Thoracic aorta (tissue), 2 donors: ENCODE results near the gene PSMA5. TPM values are rescaled to one million over a fixed set of nuclear protein-coding genes. Genes with fewer than 3 reads are reported as not detected.

ENCODE experiments used
- ATAC-seq: fragments of 150-250 bp; one replicate; pipeline ENCODE4 v1.8.0; 2017; ENCODE audit warnings: low read depth; ENCODE audit not compliant: insufficient number of reproducible peaks, low FRiP score
- DNase-seq: peaks from one replicate; pipeline ENCODE4 v3.0.0-alpha.2; 2020; ENCODE audit warnings: low spot score
- H3K27ac ChIP-seq, 2 donors: fragments of 200-600 bp; sonication (generic); 1 replicate in 1 of 2; 2 replicates in 1 of 2; pipeline ENCODE4 v1.5.1; 2016; ENCODE audit warnings: mild to moderate bottlenecking in 2 of 2, moderate library complexity in 2 of 2
- H3K27me3 ChIP-seq: fragments of 200-600 bp; sonication (generic); replicated peaks from 2 replicates; pipeline ENCODE4 v1.6.0; 2016; ENCODE audit warnings: mild to moderate bottlenecking; ENCODE audit not compliant: insufficient read depth
- H3K36me3 ChIP-seq: fragments of 200-600 bp; sonication (generic); one replicate; pipeline ENCODE4 v1.5.1; 2016
- H3K4me1 ChIP-seq, 2 donors: fragments of 200-600 bp; sonication (generic); 1 replicate in 1 of 2; 2 replicates in 1 of 2; pipeline versions ENCODE4 v1.5.1 to v1.6.0; 2016; ENCODE audit warnings: low read depth in 2 of 2, mild to moderate bottlenecking in 1 of 2; ENCODE audit not compliant: control insufficient read depth in 1 of 2
- H3K4me3 ChIP-seq: fragments of 200-600 bp; sonication (generic); 2 replicates; pipeline ENCODE4 v1.5.1; 2016; ENCODE audit warnings: mild to moderate bottlenecking
- H3K9me3 ChIP-seq: fragments of 200-600 bp; sonication (generic); 2 replicates; pipeline ENCODE4 v1.5.1; 2016
- total RNA-seq, 2 donors: library from RNA; depleted of rRNA; stranded (reverse); fragments of >200 nt; gene quantifications; one replicate each; pipeline versions ENCODE4 v1.1.0 to v1.2.3, GENCODE V29; 2016
- TF ChIP-seq, protein P1 (sequence below): fragments of 200-600 bp; sonication (generic); IDR thresholded peaks from one replicate; pipeline ENCODE4 v1.5.1; 2019; ENCODE audit warnings: antibody characterized with exemption

The PSMA5 gene
- total RNA-seq, 2 donors from 2014 or later: 17.3 to 20.1 TPM

DNA sequence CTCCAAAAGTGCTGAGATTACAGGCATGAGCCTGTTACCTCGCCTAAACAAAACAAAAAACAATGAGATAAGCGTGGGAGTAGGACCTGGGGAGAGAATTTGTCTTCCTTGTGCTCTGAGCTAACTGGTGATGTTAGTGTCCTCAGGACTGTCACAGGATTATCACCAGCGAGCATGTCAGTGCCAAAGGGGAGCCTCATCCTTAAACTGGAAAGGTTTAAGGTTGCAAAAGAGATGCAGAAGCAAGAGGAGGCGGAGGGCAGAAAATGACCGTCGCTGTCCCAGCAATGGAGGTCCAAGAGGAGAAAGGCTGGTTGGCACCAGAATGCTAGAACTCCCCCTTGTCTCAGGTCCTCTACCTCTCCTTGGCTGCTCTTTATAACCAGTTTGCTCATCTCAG, 44.0 kb upstream of the PSMA5 start:
- Histone ChIP-seq H3K4me1 (peaks cover 0 to 11% of the 10 kb centered on the region in 2 donors), H3K9me3 (no peaks in the 10 kb centered on the region), H3K4me3 (no peak overlapping the region), H3K27ac (no peak overlapping the region), H3K27me3 (no peaks in the 10 kb centered on the region), H3K36me3 (no peaks in the 10 kb centered on the region)
- TF ChIP-seq, protein P1, sequence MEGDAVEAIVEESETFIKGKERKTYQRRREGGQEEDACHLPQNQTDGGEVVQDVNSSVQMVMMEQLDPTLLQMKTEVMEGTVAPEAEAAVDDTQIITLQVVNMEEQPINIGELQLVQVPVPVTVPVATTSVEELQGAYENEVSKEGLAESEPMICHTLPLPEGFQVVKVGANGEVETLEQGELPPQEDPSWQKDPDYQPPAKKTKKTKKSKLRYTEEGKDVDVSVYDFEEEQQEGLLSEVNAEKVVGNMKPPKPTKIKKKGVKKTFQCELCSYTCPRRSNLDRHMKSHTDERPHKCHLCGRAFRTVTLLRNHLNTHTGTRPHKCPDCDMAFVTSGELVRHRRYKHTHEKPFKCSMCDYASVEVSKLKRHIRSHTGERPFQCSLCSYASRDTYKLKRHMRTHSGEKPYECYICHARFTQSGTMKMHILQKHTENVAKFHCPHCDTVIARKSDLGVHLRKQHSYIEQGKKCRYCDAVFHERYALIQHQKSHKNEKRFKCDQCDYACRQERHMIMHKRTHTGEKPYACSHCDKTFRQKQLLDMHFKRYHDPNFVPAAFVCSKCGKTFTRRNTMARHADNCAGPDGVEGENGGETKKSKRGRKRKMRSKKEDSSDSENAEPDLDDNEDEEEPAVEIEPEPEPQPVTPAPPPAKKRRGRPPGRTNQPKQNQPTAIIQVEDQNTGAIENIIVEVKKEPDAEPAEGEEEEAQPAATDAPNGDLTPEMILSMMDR: no peak
- DNase-seq (no peak), ATAC-seq (no peak)

DNA sequence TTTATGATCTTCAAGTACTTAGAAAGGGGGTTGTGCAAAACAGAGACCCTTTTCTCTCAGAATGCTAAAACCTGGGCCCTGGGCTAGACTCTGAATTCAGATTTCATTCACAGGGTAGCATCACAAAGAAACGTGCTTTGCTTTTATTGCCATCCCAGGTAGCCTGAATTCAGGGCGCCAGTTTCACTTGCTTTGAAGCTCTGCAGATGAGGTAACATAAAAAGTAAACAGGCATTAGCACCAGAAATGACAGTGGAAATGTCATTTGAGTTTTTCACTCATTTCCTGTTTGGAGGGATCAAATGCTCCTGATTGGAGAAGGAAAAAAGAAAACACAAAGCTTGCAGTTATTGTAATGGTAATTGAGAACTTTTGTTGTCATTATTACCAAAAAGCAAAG, 42.7 kb upstream of the PSMA5 start:
- DNase-seq (no peak), ATAC-seq (no peak)
- Histone ChIP-seq H3K27ac (no peak overlapping the region), H3K27me3 (no peaks in the 10 kb centered on the region), H3K4me3 (no peak overlapping the region), H3K9me3 (no peaks in the 10 kb centered on the region), H3K4me1 (peaks cover 0 to 11% of the 10 kb centered on the region in 2 donors), H3K36me3 (no peaks in the 10 kb centered on the region)
- TF ChIP-seq, protein P1: no peak

DNA sequence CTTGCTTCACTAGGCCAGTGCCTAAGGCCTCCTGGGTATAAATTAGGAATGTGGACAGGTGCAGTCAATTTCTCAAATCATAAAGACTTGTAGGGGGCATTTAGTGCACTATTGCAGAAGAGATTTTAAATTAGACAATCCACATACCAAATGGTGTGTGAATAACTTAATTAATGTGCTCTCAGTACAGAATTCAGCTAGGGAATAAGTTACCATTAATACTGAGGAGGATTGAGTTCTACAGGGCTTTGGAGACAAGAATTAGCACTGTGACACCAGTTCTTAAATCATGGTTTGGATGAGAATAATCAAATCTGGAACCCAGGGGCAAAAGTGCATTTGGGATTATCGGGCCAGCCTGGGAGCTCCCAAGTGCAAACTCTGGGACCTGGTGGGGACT, 41.8 kb upstream of the PSMA5 start:
- H3K4me3 ChIP-seq: no peak overlapping the region
- no peaks in the 10 kb centered on the region for H3K27me3 ChIP-seq
- TF ChIP-seq, protein P1: no peak
- no peak for ATAC-seq
- H3K36me3 ChIP-seq: no peaks in the 10 kb centered on the region
- H3K9me3 ChIP-seq: no peaks in the 10 kb centered on the region
- no peak for DNase-seq
- peak overlapping the region in 1 of 2 donors; percentile 53 for H3K27ac ChIP-seq
- peaks cover 0 to 11% of the 10 kb centered on the region in 2 donors for H3K4me1 ChIP-seq

DNA sequence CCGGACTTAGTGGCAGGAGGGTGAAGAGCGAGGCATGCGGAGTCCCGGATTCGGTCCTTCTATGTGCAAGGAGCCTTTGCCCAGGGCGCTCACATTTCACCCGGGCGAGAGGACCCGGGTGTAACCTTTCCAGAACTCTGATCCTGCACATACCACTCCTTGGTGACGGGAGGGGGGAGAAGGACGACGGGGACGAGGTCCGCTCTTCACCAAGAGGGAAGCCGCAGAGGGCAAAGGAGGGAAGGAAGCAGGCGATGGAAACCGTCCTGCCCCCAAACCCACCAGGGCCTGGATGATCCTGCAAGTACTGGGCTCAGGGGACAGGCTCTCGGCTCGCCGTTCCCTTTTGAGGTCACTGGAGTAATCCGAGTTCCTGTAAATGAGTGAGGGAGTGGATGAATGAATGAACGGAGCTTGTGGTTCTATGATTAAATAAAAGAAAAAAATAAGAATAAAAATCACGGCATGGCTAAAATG, 41.1 kb upstream of the PSMA5 start:
- Histone ChIP-seq H3K4me3 (peak overlapping the region; percentile 84), H3K27ac (peak overlapping the region in 1 of 2 donors; percentile 53), H3K36me3 (no peaks in the 10 kb centered on the region), H3K27me3 (no peaks in the 10 kb centered on the region), H3K4me1 (peaks cover 0 to 11% of the 10 kb centered on the region in 2 donors), H3K9me3 (no peaks in the 10 kb centered on the region)
- TF ChIP-seq, protein P1: no peak
- ATAC-seq: no peak
- no peak for DNase-seq

DNA sequence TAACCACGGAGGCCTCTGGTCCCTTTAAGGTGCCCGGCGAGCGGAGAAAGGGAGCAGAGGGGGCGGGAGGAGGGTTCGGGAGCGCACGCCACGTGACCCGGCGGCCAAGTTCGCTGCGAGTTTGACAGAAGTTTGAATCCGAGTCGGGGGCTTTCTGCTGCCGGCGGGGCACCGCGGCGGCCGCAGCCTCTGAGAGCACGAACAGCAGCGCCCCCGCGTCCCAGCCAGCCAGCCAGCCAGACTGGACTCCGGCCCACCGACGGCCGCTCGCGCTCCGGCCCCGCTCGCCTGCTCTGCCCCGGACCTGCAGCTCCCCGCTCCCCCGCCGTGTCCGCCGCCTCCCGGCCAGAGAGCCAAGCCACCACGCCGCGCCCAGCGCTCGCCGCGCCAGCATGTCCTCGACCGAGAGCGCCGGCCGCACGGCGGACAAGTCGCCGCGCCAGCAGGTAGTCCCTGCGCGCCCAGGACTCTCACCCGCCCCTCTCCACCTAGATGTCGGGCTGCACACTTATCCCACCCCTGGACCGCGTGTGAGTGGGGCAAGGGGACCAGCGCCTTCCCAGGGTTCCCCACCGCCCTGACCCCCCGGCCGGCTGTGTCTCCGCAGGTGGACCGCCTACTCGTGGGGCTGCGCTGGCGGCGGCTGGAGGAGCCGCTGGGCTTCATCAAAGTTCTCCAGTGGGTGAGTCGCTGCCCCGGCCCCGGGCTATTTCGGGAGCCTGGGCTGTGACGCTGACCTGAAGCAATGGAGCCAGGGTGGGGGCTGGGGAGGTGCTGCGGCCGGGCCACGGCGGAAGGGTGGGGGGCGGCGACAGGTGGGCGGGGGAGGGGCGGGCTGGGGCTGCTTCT, 40.4 kb upstream of the PSMA5 start, which contains the start of gene SYPL2:
Gene SYPL2, plus strand, starts transcription at position 95 of the 849 bp plus-strand sequence. Its CDS starts 298 bp downstream, at position 393.
- ATAC-seq: peak; percentile 33
- Histone ChIP-seq H3K36me3 (no peaks in the 10 kb centered on the region), H3K27ac (peak within 1 kb of the TSS; percentile 51 to 62), H3K27me3 (no peaks in the 10 kb centered on the region), H3K4me1 (peaks cover 0 to 11% of the 10 kb centered on the region in 2 donors), H3K9me3 (no peaks in the 10 kb centered on the region), H3K4me3 (peak within 1 kb of the TSS; percentile 84)
- DNase-seq: no peak
- TF ChIP-seq, protein P1: no peak
